ENCODE data around the gene GH1. TPM values are rescaled to one million over a fixed set of nuclear protein-coding genes. Genes with fewer than 3 reads are reported as not detected.
A peak's percentile ranks its signal among the peaks of the same experiment; 100 is the strongest.

GH1 gene
- total RNA-seq, 1 experiment from 2014 or later: not detected

DNA sequence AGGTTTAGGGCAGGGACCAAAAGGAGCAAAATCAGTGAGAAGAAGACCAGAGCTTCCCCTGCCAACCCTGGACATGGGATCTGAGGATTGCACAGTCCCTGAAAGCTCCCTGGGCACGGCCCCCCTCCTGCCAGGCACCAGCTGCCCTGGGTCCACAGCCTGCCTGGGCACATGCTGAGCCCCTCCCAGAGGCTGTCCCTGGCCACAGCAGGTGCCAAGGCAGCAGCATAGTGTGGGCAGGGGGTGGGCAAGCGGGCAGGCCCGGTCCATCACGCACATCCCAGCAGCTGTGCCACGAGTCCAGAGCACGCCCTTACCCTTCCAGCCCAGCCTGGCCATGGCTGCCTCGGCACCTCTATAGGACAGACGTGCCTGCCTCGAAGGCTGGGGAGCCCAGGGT, 41.4 kb upstream of the GH1 start:
- no peaks in the 10 kb centered on the region for H3K4me1 ChIP-seq (ENCODE audit: insufficient read depth, low read length)
- no peaks in the 10 kb centered on the region for H3K9me3 ChIP-seq (ENCODE audit: control insufficient read depth, low read depth, low read length)
- no peak overlapping the region for H2BK5ac ChIP-seq (ENCODE audit: insufficient read length, low read length)
- no peak overlapping the region for H2BK120ac ChIP-seq (ENCODE audit: low read depth, low read length, poor library complexity, severe bottlenecking)
- Mint-ChIP-seq H3K4me3 (peak overlapping the region; percentile 73 to 82; a peak in 3 of 5 replicates), H3K27me3 (ENCODE audit: low read depth) (peaks cover 4% of the 10 kb centered on the region), H3K27ac (peak overlapping the region in 1 of 3 experiments; percentile 92; a peak in 2 of 7 replicates), H3K36me3 (ENCODE audit: insufficient read depth in 1 of 3, low read depth in 3 of 3) (peaks cover 2 to 8% (median 4%) of the 10 kb centered on the region in 3 experiments; a peak in 3 of 7 replicates), H3K4me1 (peaks cover 21 to 26% of the 10 kb centered on the region in 2 experiments), H3K9me3 (no peaks in the 10 kb centered on the region; a peak in 1 of 5 replicates)
- TF ChIP-seq, protein P1, sequence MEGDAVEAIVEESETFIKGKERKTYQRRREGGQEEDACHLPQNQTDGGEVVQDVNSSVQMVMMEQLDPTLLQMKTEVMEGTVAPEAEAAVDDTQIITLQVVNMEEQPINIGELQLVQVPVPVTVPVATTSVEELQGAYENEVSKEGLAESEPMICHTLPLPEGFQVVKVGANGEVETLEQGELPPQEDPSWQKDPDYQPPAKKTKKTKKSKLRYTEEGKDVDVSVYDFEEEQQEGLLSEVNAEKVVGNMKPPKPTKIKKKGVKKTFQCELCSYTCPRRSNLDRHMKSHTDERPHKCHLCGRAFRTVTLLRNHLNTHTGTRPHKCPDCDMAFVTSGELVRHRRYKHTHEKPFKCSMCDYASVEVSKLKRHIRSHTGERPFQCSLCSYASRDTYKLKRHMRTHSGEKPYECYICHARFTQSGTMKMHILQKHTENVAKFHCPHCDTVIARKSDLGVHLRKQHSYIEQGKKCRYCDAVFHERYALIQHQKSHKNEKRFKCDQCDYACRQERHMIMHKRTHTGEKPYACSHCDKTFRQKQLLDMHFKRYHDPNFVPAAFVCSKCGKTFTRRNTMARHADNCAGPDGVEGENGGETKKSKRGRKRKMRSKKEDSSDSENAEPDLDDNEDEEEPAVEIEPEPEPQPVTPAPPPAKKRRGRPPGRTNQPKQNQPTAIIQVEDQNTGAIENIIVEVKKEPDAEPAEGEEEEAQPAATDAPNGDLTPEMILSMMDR (conservative IDR thresholded peaks at IDR 0.05): no peak
- no peak overlapping the region for H4K91ac ChIP-seq (ENCODE audit: insufficient read length, low read depth, low read length)
- no peak overlapping the region for H2BK20ac ChIP-seq (ENCODE audit: low read depth, low read length, poor library complexity, severe bottlenecking)
- H3K23ac ChIP-seq (ENCODE audit: insufficient read length, low read depth, low read length): no peak overlapping the region
- H2BK12ac ChIP-seq (ENCODE audit: insufficient read length, low read depth, low read length): no peak overlapping the region
- H3K56ac ChIP-seq (ENCODE audit: insufficient read length, low read depth, low read length): no peak overlapping the region
- no peak overlapping the region for H3K18ac ChIP-seq (ENCODE audit: insufficient read length, low read depth, low read length)
- H2BK15ac ChIP-seq (ENCODE audit: low read depth, low read length): no peak overlapping the region
- H3T11ph ChIP-seq (ENCODE audit: low read length): no peak overlapping the region
- H4K8ac ChIP-seq (replicated peaks; ENCODE audit: insufficient read length, low read depth, low read length): no peak overlapping the region
- no peak overlapping the region for H4K5ac ChIP-seq (ENCODE audit: insufficient read length, low read depth, low read length)
- no peak overlapping the region for H3K4ac ChIP-seq (ENCODE audit: low read depth, low read length)
- H2AK5ac ChIP-seq (ENCODE audit: insufficient read length, low read length): no peak overlapping the region
- H3K9ac ChIP-seq (ENCODE audit: extremely low read depth, insufficient read length, low read length): no peak overlapping the region
- H3K14ac ChIP-seq (ENCODE audit: insufficient read depth, low read length): no peak overlapping the region
- H3K4me2 ChIP-seq (ENCODE audit: insufficient read depth, insufficient read length, low read length): peak overlapping the region; percentile 80
- WGBS (ENCODE audit: extremely low coverage, insufficient read length, low lambda C conversion rate): no CpG with 5 or more reads among the region's 9 CpGs
- no peaks in the 10 kb centered on the region for H3K79me1 ChIP-seq (ENCODE audit: insufficient read depth, low read depth, low read length, poor library complexity, severe bottlenecking)
- H3K27me3 ChIP-seq (ENCODE audit: insufficient read depth, low read length): no peaks in the 10 kb centered on the region
- no peaks in the 10 kb centered on the region for H4K20me1 ChIP-seq (ENCODE audit: control insufficient read depth, insufficient read depth, insufficient read length)
- no peak overlapping the region for H2AFZ ChIP-seq (ENCODE audit: low read length)
- no peak overlapping the region for H3K27ac ChIP-seq (ENCODE audit: insufficient read length, low read depth, low read length)
- no peak for DNase-seq
- H3K79me2 ChIP-seq (ENCODE audit: insufficient read depth, low read length): no peaks in the 10 kb centered on the region
- peaks cover 7% of the 10 kb centered on the region for H3K23me2 ChIP-seq (ENCODE audit: insufficient read length, low read depth, low read length, poor library complexity, severe bottlenecking)
